H1 (cell line): Measurements from ENCODE around the gene IQCK. TPM values are rescaled to one million over a fixed set of nuclear protein-coding genes. Genes with fewer than 3 reads are reported as not detected.

ENCODE experiments used
- CTCF ChIA-PET: fragments of 300-600 bp; sonication (Branson Sonifier 250); formaldehyde crosslinking; loops from one replicate; lab custom pipeline; 2021; ENCODE audit not compliant: partially characterized antibody; lab: Charles Lee
- POLR2A ChIA-PET: fragments of 300-600 bp; sonication (Branson Sonifier 250); formaldehyde crosslinking; loops from one replicate; lab custom pipeline; 2021; ENCODE audit warnings: inconsistent platforms; ENCODE audit not compliant: partially characterized antibody; lab: Charles Lee
- DNase-seq, 2 experiments: peaks; one replicate each; pipeline versions ENCODE4 v3.0.0 to v3.0.0-alpha.2; 2010 to 2022; ENCODE audit warnings: low spot score in 2 of 2, low read depth in 1 of 2, mixed read lengths in 1 of 2
- FAIRE-seq: peaks from 2 replicates; lab custom pipeline; 2011; peaks lifted over from hg19 to GRCh38; lab: Jason Lieb, UNC
- H2AFZ ChIP-seq: 2 replicates; pipeline ENCODE4 v1.8.1; 2012; ENCODE audit warnings: low read length, inconsistent platforms
- H2AK5ac ChIP-seq: 2 replicates; pipeline ENCODE4 v1.6.1; 2013; ENCODE audit warnings: low read depth, low read length
- H2BK120ac ChIP-seq: replicated peaks from 2 replicates; pipeline ENCODE3; 2013; ENCODE audit warnings: low read depth, low read length, inconsistent platforms
- H2BK12ac ChIP-seq: 2 replicates; pipeline ENCODE4 v1.6.1; 2013; ENCODE audit warnings: low read depth, low read length
- H2BK15ac ChIP-seq: 2 replicates; pipeline ENCODE4 v1.6.1; 2013; ENCODE audit warnings: low read length
- H2BK20ac ChIP-seq: 2 replicates; pipeline ENCODE4 v1.6.1; 2013; ENCODE audit warnings: low read length
- H2BK5ac ChIP-seq: 2 replicates; pipeline ENCODE4 v1.6.1; 2013; ENCODE audit warnings: low read depth, low read length
- H3K14ac ChIP-seq: 2 replicates; pipeline ENCODE4 v1.6.1; 2013; ENCODE audit warnings: inconsistent platforms; ENCODE audit not compliant: insufficient read length
- H3K18ac ChIP-seq: 2 replicates; pipeline ENCODE4 v1.6.1; 2013; ENCODE audit warnings: low read length; ENCODE audit errors: extremely low read depth
- H3K23ac ChIP-seq: 2 replicates; pipeline ENCODE4 v1.6.1; 2013; ENCODE audit warnings: inconsistent platforms; ENCODE audit not compliant: insufficient read length
- H3K23me2 ChIP-seq: 2 replicates; pipeline ENCODE4 v1.6.1; 2013; ENCODE audit warnings: low read depth, low read length
- H3K27ac ChIP-seq: 2 replicates; pipeline ENCODE4 v1.6.1; 2011; ENCODE audit warnings: low read depth, low read length, inconsistent platforms
- H3K27me3 ChIP-seq, 4 experiments: replicated peaks in 1 of 4; 1 replicate in 1 of 4; 2 replicates in 3 of 4; pipeline versions ENCODE4 v1.6.1 to v1.8.1; 2011 to 2013; ENCODE audit warnings: low read length in 3 of 4, mild to moderate bottlenecking in 3 of 4, inconsistent platforms in 2 of 4, mixed read lengths in 2 of 4, moderate library complexity in 1 of 4; ENCODE audit not compliant: control insufficient read depth in 3 of 4, insufficient read depth in 3 of 4; ENCODE audit errors: extremely low read depth in 1 of 4
- H3K36me3 ChIP-seq, 4 experiments: 2 replicates each; pipeline versions ENCODE4 v1.6.1 to v1.8.1; 2011 to 2013; ENCODE audit warnings: mild to moderate bottlenecking in 4 of 4, low read length in 3 of 4, moderate library complexity in 2 of 4, control low read depth in 1 of 4, inconsistent platforms in 1 of 4; ENCODE audit not compliant: insufficient read depth in 4 of 4, control insufficient read depth in 2 of 4
- H3K4ac ChIP-seq: replicated peaks from 2 replicates; pipeline ENCODE3; 2013; ENCODE audit warnings: low read length, low read depth, mixed read lengths, inconsistent platforms; ENCODE audit not compliant: insufficient read length
- H3K4me1 ChIP-seq, 4 experiments: replicated peaks in 1 of 4; 1 replicate in 1 of 4; 2 replicates in 3 of 4; pipeline versions ENCODE4 v1.6.1 to v1.8.1; 2011 to 2013; ENCODE audit warnings: low read length in 3 of 4, inconsistent platforms in 2 of 4, mixed read lengths in 1 of 4; ENCODE audit not compliant: insufficient read depth in 4 of 4, control insufficient read depth in 3 of 4
- H3K4me2 ChIP-seq, 2 experiments: 2 replicates each; pipeline versions ENCODE4 v1.6.1 to v1.8.1; 2011 to 2013; ENCODE audit warnings: low read depth in 2 of 2, low read length in 2 of 2, control low read depth in 1 of 2, inconsistent platforms in 1 of 2, mild to moderate bottlenecking in 1 of 2; ENCODE audit not compliant: insufficient read depth in 1 of 2
- H3K4me3 ChIP-seq, 4 experiments: fragments of 200-600, 300-600 bp in 1 of 4; sonication (generic), shearing (Covaris generic), sonication (Bioruptor Twin) in 1 of 4; 2 replicates each; pipeline versions ENCODE4 v1.5.1 to v1.8.1; 2011 to 2016; ENCODE audit warnings: low read length in 4 of 4, low read depth in 3 of 4, control low read depth in 2 of 4, inconsistent platforms in 2 of 4, mild to moderate bottlenecking in 2 of 4, mixed read lengths in 1 of 4, moderate library complexity in 1 of 4; ENCODE audit not compliant: insufficient read depth in 2 of 4; ENCODE audit errors: extremely low read depth in 1 of 4
- H3K56ac ChIP-seq: replicated peaks from 2 replicates; pipeline ENCODE3; 2013; ENCODE audit warnings: low read depth, mild to moderate bottlenecking, mixed read lengths, low read length, inconsistent platforms; ENCODE audit not compliant: insufficient read length
- H3K79me1 ChIP-seq: 2 replicates; pipeline ENCODE4 v1.6.1; 2013; ENCODE audit warnings: low read depth, low read length, control low read depth
- H3K79me2 ChIP-seq, 2 experiments: 2 replicates each; pipeline versions ENCODE4 v1.6.1 to v1.8.1; 2012 to 2013; ENCODE audit warnings: low read length in 2 of 2, mild to moderate bottlenecking in 2 of 2, inconsistent platforms in 1 of 2; ENCODE audit not compliant: insufficient read depth in 2 of 2, control insufficient read depth in 1 of 2
- H3K9ac ChIP-seq, 4 experiments: replicated peaks in 1 of 4; 1 replicate in 1 of 4; 2 replicates in 3 of 4; pipeline versions ENCODE4 v1.6.1 to v1.8.1; 2011 to 2013; ENCODE audit warnings: low read depth in 3 of 4, low read length in 3 of 4, control low read depth in 2 of 4, mild to moderate bottlenecking in 2 of 4, moderate library complexity in 2 of 4, inconsistent platforms in 1 of 4; ENCODE audit errors: extremely low read depth in 1 of 4
- H3K9me3 ChIP-seq, 2 experiments: 2 replicates each; pipeline versions ENCODE4 v1.6.1 to v1.8.1; 2012 to 2013; ENCODE audit warnings: mild to moderate bottlenecking in 2 of 2, moderate library complexity in 2 of 2, control low read depth in 1 of 2, inconsistent platforms in 1 of 2, low read depth in 1 of 2, low read length in 1 of 2, mixed read lengths in 1 of 2; ENCODE audit not compliant: insufficient read depth in 2 of 2
- H4K20me1 ChIP-seq, 2 experiments: replicated peaks in 1 of 2; 2 replicates each; pipeline versions ENCODE3 to v1.8.1; 2011 to 2013; ENCODE audit warnings: inconsistent platforms in 2 of 2, low read length in 2 of 2, mild to moderate bottlenecking in 1 of 2; ENCODE audit not compliant: insufficient read depth in 2 of 2, control insufficient read depth in 1 of 2
- H4K5ac ChIP-seq: 2 replicates; pipeline ENCODE4 v1.6.1; 2013; ENCODE audit warnings: low read length, low read depth, mixed read lengths, inconsistent platforms; ENCODE audit not compliant: insufficient read length
- H4K8ac ChIP-seq: 2 replicates; pipeline ENCODE4 v1.8.0; 2013; ENCODE audit warnings: mild to moderate bottlenecking, moderate library complexity, low read length, inconsistent platforms; ENCODE audit not compliant: insufficient read depth; ENCODE audit errors: extremely low read depth
- H4K91ac ChIP-seq: replicated peaks from 2 replicates; pipeline ENCODE3; 2013; ENCODE audit warnings: low read length, mixed read lengths, inconsistent platforms; ENCODE audit not compliant: insufficient read length
- BACH1 ChIP-seq: IDR thresholded peaks from 2 replicates; pipeline ENCODE4 v1.6.1; 2012; ENCODE audit warnings: low read length, improper control_type of control experiment
- CBX5 ChIP-seq: fragments of 300-800, 300-1000 bp; sonication (generic); IDR thresholded peaks from 2 replicates; pipeline ENCODE4 v1.7.1; 2016; ENCODE audit warnings: antibody characterized with exemption, low read length, low read depth
- CBX8 ChIP-seq: fragments of 300-800, 300-1000 bp; sonication (generic); IDR thresholded peaks from 2 replicates; pipeline ENCODE4 v1.7.1; 2016; ENCODE audit warnings: low read depth, low read length, borderline replicate concordance
- CEBPB ChIP-seq: IDR thresholded peaks from 2 replicates; pipeline ENCODE4 v1.6.1; 2012; ENCODE audit warnings: low read depth, low read length
- CREB1 ChIP-seq: IDR thresholded peaks from 2 replicates; pipeline ENCODE4 v1.6.1; 2012; ENCODE audit warnings: inconsistent platforms
- EP300 ChIP-seq, 2 experiments: IDR thresholded peaks; 1 replicate in 1 of 2; 2 replicates in 1 of 2; pipeline ENCODE4 v1.6.1; 2011 to 2012; ENCODE audit warnings: low read depth in 2 of 2, low read length in 2 of 2, mild to moderate bottlenecking in 2 of 2, borderline replicate concordance in 1 of 2, inconsistent platforms in 1 of 2, moderate library complexity in 1 of 2
- GABPA ChIP-seq: IDR thresholded peaks from 2 replicates; pipeline ENCODE4 v1.6.1; 2011; ENCODE audit warnings: mild to moderate bottlenecking, low read length, moderate library complexity, borderline replicate concordance; ENCODE audit not compliant: insufficient read depth
- JUN ChIP-seq: IDR thresholded peaks from 2 replicates; pipeline ENCODE4 v1.6.1; 2011; ENCODE audit warnings: low read depth, mild to moderate bottlenecking, improper control_type of control experiment, low read length
- MAFK ChIP-seq: IDR thresholded peaks from 2 replicates; pipeline ENCODE4 v1.6.1; 2012; ENCODE audit warnings: low read depth, mild to moderate bottlenecking, improper control_type of control experiment, low read length
- POLR2A ChIP-seq, 2 experiments: IDR thresholded peaks; 1 replicate in 1 of 2; 2 replicates in 1 of 2; pipeline ENCODE4 v1.6.1; 2011; ENCODE audit warnings: low read depth in 2 of 2, low read length in 2 of 2, mild to moderate bottlenecking in 2 of 2; ENCODE audit errors: control extremely low read depth in 1 of 2
- RBBP5 ChIP-seq: IDR thresholded peaks from 2 replicates; pipeline ENCODE4 v1.7.1; 2012; ENCODE audit warnings: low read depth, mild to moderate bottlenecking, inconsistent platforms, low read length, moderate library complexity, borderline replicate concordance
- TAF1 ChIP-seq: IDR thresholded peaks from 2 replicates; pipeline ENCODE4 v1.6.1; 2011; ENCODE audit warnings: mild to moderate bottlenecking, low read depth, low read length
- WGBS, 2 experiments: shearing (Covaris generic) in 1 of 2; methylation state at CpG; one replicate each; pipeline versions ENCODE4 v1.1.6 to v1.1.7; 2013 to 2015; ENCODE audit warnings: low lambda C conversion rate in 2 of 2, mixed read lengths in 2 of 2, inconsistent platforms in 1 of 2, low coverage in 1 of 2, missing lambda C conversion rate in 1 of 2; ENCODE audit not compliant: insufficient replicate concordance in 2 of 2, insufficient coverage in 1 of 2, insufficient read length in 1 of 2; ENCODE audit errors: extremely low coverage in 1 of 2, missing lambda C conversion rate in 1 of 2; 5-methylcytosine and 5-hydroxymethylcytosine counted together
- polyA plus RNA-seq, 7 experiments: library from polyadenylated mRNA; depleted of rRNA in 3 of 7; stranded (reverse) in 5 of 7; unstranded in 2 of 7; fragments of >200 nt in 5 of 7; fragments of 200-250 nt in 2 of 7; gene quantifications; 1 replicate in 5 of 7; 2 replicates in 1 of 7; 4 replicates in 1 of 7; pipeline versions ENCODE4 v1.2.1 to v1.2.3, GENCODE V29; 2011 to 2013; ENCODE audit warnings: missing spikeins in 2 of 7, mixed read lengths in 2 of 7
- total RNA-seq: library from RNA; stranded (reverse); fragmentation: NEBNext Ultra II Directional; extraction: Animal tissue kit (Norgen Biotek cat#: 25700); gene quantifications from 2 replicates; pipeline ENCODE4 v1.2.1, GENCODE V29; 2021
- TF ChIP-seq, protein P1 (sequence below): IDR thresholded peaks from 2 replicates; pipeline ENCODE4 v1.6.1; 2012; ENCODE audit warnings: low read length, inconsistent platforms

Gene IQCK
- total and polyA plus RNA-seq, 2 of the 8 experiments (the other 6 are each of a cell fraction or from before 2014, with no cell fraction given) = 6.2 to 9.3 TPM

- no peak overlapping the region for H4K91ac ChIP-seq
- no peak overlapping the region for H4K5ac ChIP-seq
- CTCF ChIA-PET = no interaction called here
- no peak overlapping the region for H2BK12ac ChIP-seq
- no peak overlapping the region for H2BK20ac ChIP-seq
- no peaks in the 10 kb centered on the region for H3K36me3 ChIP-seq
- no peak overlapping the region for H2BK5ac ChIP-seq
- no peak overlapping the region for H3K4me3 ChIP-seq
- no peak overlapping the region for H2BK120ac ChIP-seq
- no peak overlapping the region for H3K9ac ChIP-seq
- H3K79me1 ChIP-seq = no peaks in the 10 kb centered on the region
- no peak overlapping the region for H3K14ac ChIP-seq
- H4K20me1 ChIP-seq = no peaks in the 10 kb centered on the region
- POLR2A ChIA-PET = no interaction called here
- no peaks in the 10 kb centered on the region for H3K79me2 ChIP-seq
- H3K18ac ChIP-seq = no peak overlapping the region
- no peak overlapping the region for H2BK15ac ChIP-seq
- no peak overlapping the region for H3K23ac ChIP-seq
- no peaks in the 10 kb centered on the region for H3K9me3 ChIP-seq
- no peaks in the 10 kb centered on the region for H3K4me1 ChIP-seq
- no peak overlapping the region for H3K27ac ChIP-seq
- H3K27me3 ChIP-seq = no peaks in the 10 kb centered on the region
- TF ChIP-seq TAF1 = no peak
- no peak for TF ChIP-seq POLR2A (IDR thresholded peaks at IDR 0.05; ENCODE audit: control extremely low read depth in 1 of 2, low read depth in 2 of 2, low read length in 2 of 2)
- no peak for TF ChIP-seq EP300 (IDR thresholded peaks at IDR 0.05; ENCODE audit: borderline replicate concordance in 1 of 2, low read depth in 2 of 2, low read length in 2 of 2)
- TF ChIP-seq GABPA = no peak
- no peak for TF ChIP-seq JUN
- TF ChIP-seq MAFK = no peak
- no peak for TF ChIP-seq CBX5
- TF ChIP-seq CEBPB = no peak
- no peak for TF ChIP-seq BACH1
- TF ChIP-seq CBX8 = no peak
- TF ChIP-seq CREB1 = no peak
- TF ChIP-seq, protein P1, sequence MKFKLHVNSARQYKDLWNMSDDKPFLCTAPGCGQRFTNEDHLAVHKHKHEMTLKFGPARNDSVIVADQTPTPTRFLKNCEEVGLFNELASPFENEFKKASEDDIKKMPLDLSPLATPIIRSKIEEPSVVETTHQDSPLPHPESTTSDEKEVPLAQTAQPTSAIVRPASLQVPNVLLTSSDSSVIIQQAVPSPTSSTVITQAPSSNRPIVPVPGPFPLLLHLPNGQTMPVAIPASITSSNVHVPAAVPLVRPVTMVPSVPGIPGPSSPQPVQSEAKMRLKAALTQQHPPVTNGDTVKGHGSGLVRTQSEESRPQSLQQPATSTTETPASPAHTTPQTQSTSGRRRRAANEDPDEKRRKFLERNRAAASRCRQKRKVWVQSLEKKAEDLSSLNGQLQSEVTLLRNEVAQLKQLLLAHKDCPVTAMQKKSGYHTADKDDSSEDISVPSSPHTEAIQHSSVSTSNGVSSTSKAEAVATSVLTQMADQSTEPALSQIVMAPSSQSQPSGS = no peak
- TF ChIP-seq RBBP5 = no peak
- DNase-seq (no peak), FAIRE-seq (no peak)
- no peak overlapping the region for H3K4ac ChIP-seq
- H2AFZ ChIP-seq = no peak overlapping the region
- no peak overlapping the region for H2AK5ac ChIP-seq
- H3K56ac ChIP-seq = no peak overlapping the region
- H4K8ac ChIP-seq = no peak overlapping the region
- H3K23me2 ChIP-seq = no peaks in the 10 kb centered on the region
- H3K4me2 ChIP-seq = no peak overlapping the region
- WGBS, 2 experiments = 92% methylated on average over 2 of the region's 2 CpGs; no CpG with 5 or more reads in 1 of the 2 experiments
Observed at GRCh38 chr16:19822533-19822932, 104.5 kb downstream of the IQCK start.
